ENCODE data around the gene LPAR1.
"Not testable (repeated sequence)": the region's sequence is repeated elsewhere in the genome, so short reads cannot be mapped to it uniquely, and the experiment has no call there.

The LPAR1 gene

GRCh38 chr9:111038331-111039230 lies at the start of gene LPAR1:
LPAR1 (minus strand) TSS chr9:111038470; CDS start chr9:110972117, 66,353 bp downstream.
- no peak for FAIRE-seq

- no peak for FAIRE-seq
Observed at GRCh38 chr9:111078391-111079038, 40.2 kb upstream of the LPAR1 start.

GRCh38 chr9:111076519-111076918 lies 38.2 kb upstream of the LPAR1 start:
- FAIRE-seq = no peak

- no peak for FAIRE-seq
Observed at GRCh38 chr9:111076042-111076441, 37.8 kb upstream of the LPAR1 start.

GRCh38 chr9:111074395-111074794 lies 36.1 kb upstream of the LPAR1 start:
- FAIRE-seq = no peak

GRCh38 chr9:111069183-111069582 lies 30.9 kb upstream of the LPAR1 start:
- FAIRE-seq = no peak

GRCh38 chr9:111068771-111069170 lies 30.5 kb upstream of the LPAR1 start:
- FAIRE-seq = no peak

- FAIRE-seq = no peak
Observed at GRCh38 chr9:111068383-111068730, 30.1 kb upstream of the LPAR1 start.

GRCh38 chr9:111066468-111066867 lies 28.2 kb upstream of the LPAR1 start:
- FAIRE-seq = no peak

- FAIRE-seq = no peak
Observed at GRCh38 chr9:111065414-111065813, 27.1 kb upstream of the LPAR1 start.

- no peak for FAIRE-seq
Observed at GRCh38 chr9:111064160-111064837, 26.0 kb upstream of the LPAR1 start.

- FAIRE-seq = no peak
Observed at GRCh38 chr9:111063332-111063731, 25.1 kb upstream of the LPAR1 start.

GRCh38 chr9:111058166-111058565 lies 19.9 kb upstream of the LPAR1 start:
- FAIRE-seq = no peak

GRCh38 chr9:111056538-111056937 lies 18.3 kb upstream of the LPAR1 start:
- no peak for FAIRE-seq

GRCh38 chr9:111052791-111053190 lies 14.5 kb upstream of the LPAR1 start:
- FAIRE-seq = no peak

GRCh38 chr9:111051400-111051799 lies 13.1 kb upstream of the LPAR1 start:
- FAIRE-seq = no peak

GRCh38 chr9:111050819-111051218 lies 12.5 kb upstream of the LPAR1 start:
- no peak for FAIRE-seq

- not testable (repeated sequence) for FAIRE-seq
Observed at GRCh38 chr9:111047287-111047686, 9.0 kb upstream of the LPAR1 start.

GRCh38 chr9:111041902-111042301 lies 3.6 kb upstream of the LPAR1 start:
- no peak for FAIRE-seq

GRCh38 chr9:111040494-111040893 lies 2.2 kb upstream of the LPAR1 start:
- FAIRE-seq = no peak

GRCh38 chr9:111039231-111039906 lies 1.1 kb upstream of the LPAR1 start:
- no peak for FAIRE-seq

GRCh38 chr9:111037708-111038330 lies 451 bp downstream of the LPAR1 start:
- no peak for FAIRE-seq

- FAIRE-seq = no peak
Observed at GRCh38 chr9:111037356-111037707, 938 bp downstream of the LPAR1 start.
